Heart right ventricle (tissue), 16 donors: ENCODE data around the gene ATP6AP2. TPM values are rescaled to one million over a fixed set of nuclear protein-coding genes. Genes with fewer than 3 reads are reported as not detected.

Source experiments
- ATAC-seq, 8 donors: fragments of 200-7000 bp; cut with Tn5 transposase; one replicate each; pipeline ENCODE4 v1.9.1; 2020; ENCODE audit warnings: mild to moderate bottlenecking in 8 of 8, moderate library complexity in 8 of 8, moderate number of reproducible peaks in 1 of 8
- DNase-seq, 2 donors: peaks; one replicate each; pipeline ENCODE4 v3.0.0-alpha.2; 2020
- H3K27ac ChIP-seq, 10 donors: fragments of 200-600 bp; sonication (generic) in 2 of 10; one replicate each; pipeline versions ENCODE4 v1.5.0 to v1.8.0; 2020 to 2022; ENCODE audit warnings: mild to moderate bottlenecking in 3 of 10
- H3K27me3 ChIP-seq, 7 donors: fragments of 200-600 bp; one replicate each; pipeline ENCODE4 v1.8.0; 2021 to 2022; ENCODE audit warnings: mild to moderate bottlenecking in 2 of 7
- H3K36me3 ChIP-seq, 9 donors: fragments of 200-600 bp; sonication (generic) in 1 of 9; one replicate each; pipeline versions ENCODE4 v1.5.0 to v1.8.0; 2020 to 2022; ENCODE audit warnings: mild to moderate bottlenecking in 2 of 9
- H3K4me1 ChIP-seq, 9 donors: fragments of 200-600 bp; sonication (generic) in 1 of 9; one replicate each; pipeline versions ENCODE4 v1.5.0 to v1.8.0; 2020 to 2022; ENCODE audit warnings: mild to moderate bottlenecking in 4 of 9
- H3K4me3 ChIP-seq, 10 donors: fragments of 200-600 bp; sonication (generic) in 2 of 10; one replicate each; pipeline versions ENCODE4 v1.5.0 to v1.8.0; 2020 to 2022; ENCODE audit warnings: mild to moderate bottlenecking in 7 of 10, moderate library complexity in 2 of 10
- H3K9me3 ChIP-seq, 11 donors: fragments of 200-600 bp in 10 of 11; sonication (generic) in 2 of 11; one replicate each; pipeline versions ENCODE4 v1.5.0 to v1.8.0; 2013 to 2022; ENCODE audit warnings: mild to moderate bottlenecking in 2 of 11, control low read depth in 1 of 11, moderate library complexity in 1 of 11
- WGBS, 2 donors: extraction: QIAGEN DNeasy Blood & Tissue Kit; methylation state at CpG; one replicate each; pipeline ENCODE4 v1.1.7; 2013; ENCODE audit warnings: inconsistent platforms in 1 of 2; 5-methylcytosine and 5-hydroxymethylcytosine counted together
- intact Hi-C, 10 donors: fragments of 100-400 bp; cut with DNase I; formaldehyde crosslinking; loops; one replicate each; pipeline versions ENCODE4 v1.11.1 to v1.14.2; 2022
- polyA plus RNA-seq, 2 donors: library from polyadenylated mRNA; stranded (reverse); fragments of 200-250 nt; gene quantifications; one replicate each; pipeline ENCODE4 v1.2.3, GENCODE V29; 2013
- total RNA-seq, 10 donors: library from RNA; stranded (reverse); fragmentation: NEBNext Ultra II Directional in 3 of 10; extraction: Animal tissue kit (Norgen Biotek cat#: 25700) in 3 of 10; gene quantifications; one replicate each; pipeline versions ENCODE4 v1.2.1 to v1.2.4, GENCODE V29; 2021 to 2023
- TF ChIP-seq, protein P1 (sequence below), 9 donors: fragments of 200-600 bp; sonication (generic) in 2 of 9; IDR thresholded peaks; one replicate each; pipeline versions ENCODE4 v1.5.0 to v1.8.0; 2021 to 2022; ENCODE audit warnings: antibody characterized with exemption in 9 of 9, mild to moderate bottlenecking in 5 of 9, moderate library complexity in 1 of 9
- donor health status: Arrhythmogenic right ventricular cardiomyopathy.
- donor health status: ischemic (EF 13 %, LVEDD 7.1; RV severe dilation, severe dysfunction).
- donor health status: healthy with polysubstance abuse.
- donor health status: DM: no; HTN: yes; CAD: no.
- donor health status: DM: no; HTN: no; CAD: no.
- donor health status: ischemic (EF 25% LVEDD 6.9; RV normal size, moderate dysfunction).
- donor health status: ischemic (EF 25% LVEDD 5.7; RV mildly dilated, moderate dysfunction).
- donor health status: healthy.
- donor health status: DM: yes; HTN: yes; CAD: no.
- donor health status: Ischemic cardiomyopathy.
- donor health status: ischemic (EF 35%, LVEDD 5.7; RV mildly dilated, moderate dysfunction).
- donor health status: nonischemic (EF 11% LVEDD 7.7; RV severe dilation, severe dysfunction).
- donor health status: DM: yes; HTN: yes; CAD: no.
- donor health status: PGD.
- donor health status: ischemic (EF 29% LVEDD 5.4; RV normal size, mild dysfunction).
- donor health status: nonischemic (EF 23%, LVEDD 6.1; RV moderate dilation, normal function).

The ATP6AP2 gene
- total and polyA plus RNA-seq, 12 donors: 28.0 to 62.1 (median 46.8) TPM

DNA sequence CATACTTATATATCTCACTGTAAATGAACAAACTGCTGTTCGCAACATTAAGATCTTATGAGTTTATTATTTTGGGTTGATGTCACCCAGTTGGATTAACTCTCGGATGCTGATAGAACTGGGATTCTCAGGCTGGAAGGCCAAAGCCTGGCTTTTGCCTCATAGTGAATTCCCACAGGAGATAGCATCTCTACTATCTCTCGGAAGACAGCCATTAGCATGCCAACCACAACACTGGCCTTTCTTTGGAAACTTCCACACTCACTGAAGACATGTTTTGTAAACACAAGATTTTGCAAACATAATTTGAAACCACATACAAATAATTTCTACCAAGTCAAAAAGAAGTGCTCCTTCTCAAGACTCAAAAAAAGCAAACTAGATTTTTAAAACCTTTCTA, 4.5 kb upstream of the ATP6AP2 start:
- peaks cover 0 to 16% (median under 1%) of the 10 kb centered on the region in 9 donors for H3K4me1 ChIP-seq
- no peaks in the 10 kb centered on the region for H3K9me3 ChIP-seq
- ATAC-seq: no peak
- 74 to 80% methylated on average over 3 of the region's 3 CpGs for WGBS, 2 donors
- no peak overlapping the region for H3K27ac ChIP-seq
- intact Hi-C loops: no loop called here
- DNase-seq: no peak
- H3K27me3 ChIP-seq: peaks cover 0 to 74% (median 0%) of the 10 kb centered on the region in 7 donors
- no peak overlapping the region for H3K4me3 ChIP-seq
- H3K36me3 ChIP-seq: no peaks in the 10 kb centered on the region
- TF ChIP-seq, protein P1, sequence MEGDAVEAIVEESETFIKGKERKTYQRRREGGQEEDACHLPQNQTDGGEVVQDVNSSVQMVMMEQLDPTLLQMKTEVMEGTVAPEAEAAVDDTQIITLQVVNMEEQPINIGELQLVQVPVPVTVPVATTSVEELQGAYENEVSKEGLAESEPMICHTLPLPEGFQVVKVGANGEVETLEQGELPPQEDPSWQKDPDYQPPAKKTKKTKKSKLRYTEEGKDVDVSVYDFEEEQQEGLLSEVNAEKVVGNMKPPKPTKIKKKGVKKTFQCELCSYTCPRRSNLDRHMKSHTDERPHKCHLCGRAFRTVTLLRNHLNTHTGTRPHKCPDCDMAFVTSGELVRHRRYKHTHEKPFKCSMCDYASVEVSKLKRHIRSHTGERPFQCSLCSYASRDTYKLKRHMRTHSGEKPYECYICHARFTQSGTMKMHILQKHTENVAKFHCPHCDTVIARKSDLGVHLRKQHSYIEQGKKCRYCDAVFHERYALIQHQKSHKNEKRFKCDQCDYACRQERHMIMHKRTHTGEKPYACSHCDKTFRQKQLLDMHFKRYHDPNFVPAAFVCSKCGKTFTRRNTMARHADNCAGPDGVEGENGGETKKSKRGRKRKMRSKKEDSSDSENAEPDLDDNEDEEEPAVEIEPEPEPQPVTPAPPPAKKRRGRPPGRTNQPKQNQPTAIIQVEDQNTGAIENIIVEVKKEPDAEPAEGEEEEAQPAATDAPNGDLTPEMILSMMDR (IDR thresholded peaks at IDR 0.05): no peak

DNA sequence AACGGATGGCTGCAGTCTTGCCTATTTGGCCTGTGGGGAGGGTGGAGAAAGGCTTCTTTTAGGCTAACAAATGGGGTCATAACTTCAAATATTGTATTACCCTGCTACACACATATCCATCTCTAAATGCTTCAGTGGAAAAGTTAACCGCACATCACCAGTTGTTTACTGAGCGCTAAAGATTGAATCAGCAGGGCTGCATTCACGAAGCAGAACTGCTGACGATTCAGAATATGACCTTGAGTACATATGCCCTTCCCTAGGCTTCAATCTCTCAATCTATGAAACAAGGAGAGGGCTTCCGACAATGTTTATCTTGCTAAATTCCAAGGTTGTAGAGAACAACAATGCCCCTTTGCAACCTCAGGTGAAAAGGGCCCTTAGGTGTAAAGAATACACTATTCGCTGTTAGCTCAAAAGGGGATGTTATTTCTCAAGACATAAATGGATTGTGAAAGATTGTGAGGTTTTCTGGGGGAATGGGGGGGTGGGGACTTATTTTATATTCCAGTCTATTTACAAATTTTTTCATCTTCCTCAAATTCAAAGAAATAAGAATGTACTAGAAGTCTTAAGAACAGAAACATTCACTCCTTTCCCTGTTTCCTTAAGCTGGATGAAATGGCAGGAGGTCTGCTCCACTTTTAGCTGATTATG, 2.6 kb upstream of the ATP6AP2 start:
- Histone ChIP-seq H3K27ac (peak overlapping the region in 1 of 10 donors; percentile 91), H3K27me3 (peaks cover 0 to 73% (median 0%) of the 10 kb centered on the region in 7 donors), H3K36me3 (no peaks in the 10 kb centered on the region), H3K4me1 (peaks cover 4 to 27% (median 12%) of the 10 kb centered on the region in 9 donors), H3K9me3 (no peaks in the 10 kb centered on the region), H3K4me3 (no peak overlapping the region)
- TF ChIP-seq, protein P1 (IDR thresholded peaks at IDR 0.05): no peak
- ATAC-seq (no peak), DNase-seq (no peak)
- intact Hi-C loops: no loop called here
- WGBS, 2 donors: 74 to 77% methylated on average over 7 of the region's 7 CpGs

DNA sequence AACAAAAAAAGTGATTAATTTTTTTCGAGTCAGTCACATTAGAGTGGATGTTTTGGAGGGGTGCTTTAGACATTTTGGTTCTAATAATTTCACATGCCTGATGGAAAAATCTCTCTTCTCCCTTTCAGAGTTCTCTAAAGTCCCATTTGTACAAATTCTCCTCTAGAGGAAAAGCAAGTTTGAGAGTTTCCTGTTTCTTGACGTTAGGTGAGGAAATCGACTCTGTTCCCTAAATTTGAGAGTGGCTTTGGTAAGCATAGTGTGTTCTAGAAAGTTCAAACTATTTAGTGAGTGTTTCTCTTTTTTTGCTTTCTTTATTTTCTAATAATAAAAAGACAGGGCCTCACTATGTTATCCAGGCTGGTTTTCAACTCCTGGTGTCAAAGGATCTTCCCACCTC, 1.6 kb upstream of the ATP6AP2 start:
- Histone ChIP-seq H3K4me1 (peaks cover 4 to 29% (median 12%) of the 10 kb centered on the region in 9 donors), H3K4me3 (no peak overlapping the region), H3K27me3 (peaks cover 0 to 82% (median 0%) of the 10 kb centered on the region in 7 donors), H3K36me3 (no peaks in the 10 kb centered on the region), H3K9me3 (no peaks in the 10 kb centered on the region), H3K27ac (peak overlapping the region in 1 of 10 donors; percentile 91)
- TF ChIP-seq, protein P1 (IDR thresholded peaks at IDR 0.05): no peak
- intact Hi-C loops: no loop called here
- no peak for ATAC-seq
- WGBS, 2 donors: 66 to 83% methylated on average over 3 of the region's 3 CpGs
- no peak for DNase-seq

DNA sequence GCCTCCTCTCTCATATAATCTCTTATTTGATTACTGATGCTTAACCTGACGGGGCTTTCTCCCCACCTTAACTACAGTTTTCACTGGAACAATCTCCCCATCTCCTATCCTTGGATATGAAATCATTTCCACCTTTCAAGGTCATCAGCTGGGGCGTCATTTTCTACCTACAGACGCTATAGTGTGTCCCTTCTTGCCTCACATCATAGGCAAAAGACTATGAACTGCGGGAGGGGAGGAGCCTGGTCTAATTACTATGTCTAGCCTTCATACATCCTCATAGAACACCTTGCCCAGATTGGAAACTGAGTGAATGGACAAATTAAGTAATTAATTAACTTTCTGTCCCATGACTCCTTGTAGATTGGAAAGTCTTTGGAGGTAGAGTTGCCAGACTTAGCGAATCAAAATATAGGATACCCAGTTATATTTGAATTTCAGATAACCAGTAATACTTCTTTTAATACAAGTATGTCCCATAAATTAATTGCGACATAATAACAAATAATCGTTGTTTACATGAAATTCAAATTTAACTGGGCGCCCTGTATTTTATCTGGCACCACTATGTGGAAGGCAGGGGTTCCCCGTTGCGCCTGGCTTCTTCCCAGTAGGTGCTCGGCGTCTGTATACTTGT, 752 bp upstream of the ATP6AP2 start:
- Histone ChIP-seq H3K27me3 (peaks cover 0 to 78% (median 0%) of the 10 kb centered on the region in 7 donors), H3K4me3 (peak overlapping the region; percentile 33 to 92 (median 74)), H3K27ac (peak overlapping the region; percentile 60 to 93 (median 88)), H3K4me1 (peaks cover 4 to 29% (median 12%) of the 10 kb centered on the region in 9 donors), H3K9me3 (no peaks in the 10 kb centered on the region), H3K36me3 (no peaks in the 10 kb centered on the region)
- TF ChIP-seq, protein P1 (IDR thresholded peaks at IDR 0.05): no peak
- 9 to 10% methylated on average over 12 of the region's 12 CpGs for WGBS, 2 donors
- DNase-seq: no peak
- peak in 7 of 8 donors; percentile 41 to 82 (median 72) for ATAC-seq
- intact Hi-C loops: no loop called here
